IMR-90 (cell line): ENCODE results near the gene FANCL.
"Not testable (repeated sequence)": the region's sequence is repeated elsewhere in the genome, so short reads cannot be mapped to it uniquely, and the experiment has no call there.

Source experiments
- CEBPB ChIP-seq: IDR thresholded peaks from 2 replicates; pipeline ENCODE4 v1.6.1; 2012; ENCODE audit warnings: low read depth, low read length, improper control_type of control experiment
- CHD1 ChIP-seq: IDR thresholded peaks from 2 replicates; pipeline ENCODE4 v1.6.1; 2012; ENCODE audit warnings: low read depth, low read length, improper control_type of control experiment
- MAFK ChIP-seq: IDR thresholded peaks from 2 replicates; pipeline ENCODE4 v1.6.1; 2012; ENCODE audit warnings: low read depth, low read length, improper control_type of control experiment
- MAZ ChIP-seq: IDR thresholded peaks from 2 replicates; pipeline ENCODE4 v1.6.1; 2012; ENCODE audit warnings: low read depth, mild to moderate bottlenecking, low read length, improper control_type of control experiment, moderate library complexity, borderline replicate concordance
- MXI1 ChIP-seq: IDR thresholded peaks from 2 replicates; pipeline ENCODE4 v1.6.1; 2012; ENCODE audit warnings: low read depth, mild to moderate bottlenecking, low read length, moderate library complexity, borderline replicate concordance
- NFE2L2 ChIP-seq: fragments of 150-350 bp; IDR thresholded peaks from 2 replicates; pipeline ENCODE4 v1.6.1; 2016; ENCODE audit warnings: low read depth, mild to moderate bottlenecking, low read length
- POLR2A ChIP-seq: IDR thresholded peaks from 2 replicates; pipeline ENCODE4 v1.6.1; 2012; ENCODE audit warnings: mild to moderate bottlenecking, low read depth, low read length
- RAD21 ChIP-seq: IDR thresholded peaks from 2 replicates; pipeline ENCODE4 v1.6.1; 2012; ENCODE audit warnings: low read length, improper control_type of control experiment
- SMC3 ChIP-seq: fragments of 150-350 bp; IDR thresholded peaks from 2 replicates; pipeline ENCODE4 v1.6.1; 2016; ENCODE audit warnings: low read depth, mild to moderate bottlenecking, antibody characterized with exemption, low read length, moderate library complexity
- TF ChIP-seq, protein P1 (sequence below): conservative IDR thresholded peaks from 2 replicates; pipeline ENCODE4 v1.5.1; 2012; ENCODE audit warnings: mild to moderate bottlenecking, low read depth, low read length, improper control_type of control experiment
- TF ChIP-seq, protein P2 (sequence below): fragments of 150-350 bp; IDR thresholded peaks from 2 replicates; pipeline ENCODE4 v1.6.1; 2016; ENCODE audit warnings: low read depth, mild to moderate bottlenecking, low read length, moderate library complexity, borderline replicate concordance

DNA sequence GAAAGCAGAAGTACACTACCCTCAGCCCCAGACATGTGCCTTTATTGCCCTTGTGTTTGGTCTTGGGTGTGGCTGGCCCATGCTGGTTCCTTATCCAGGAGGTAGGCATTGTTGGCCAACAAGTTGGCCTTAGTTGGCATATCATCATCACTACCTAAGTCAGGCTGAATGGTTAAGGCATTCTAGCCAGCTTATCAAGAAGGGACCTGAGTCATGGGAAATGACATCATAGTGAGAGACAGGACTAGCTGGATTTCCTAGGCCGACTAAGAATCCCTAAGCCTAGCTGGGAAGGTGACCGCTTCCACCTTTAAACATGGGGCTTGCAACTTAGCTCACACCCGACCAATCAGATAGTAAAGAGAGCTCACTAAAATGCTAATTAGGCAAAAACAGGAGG lies 34.0 kb upstream of the FANCL start:
- TF ChIP-seq, protein P1, sequence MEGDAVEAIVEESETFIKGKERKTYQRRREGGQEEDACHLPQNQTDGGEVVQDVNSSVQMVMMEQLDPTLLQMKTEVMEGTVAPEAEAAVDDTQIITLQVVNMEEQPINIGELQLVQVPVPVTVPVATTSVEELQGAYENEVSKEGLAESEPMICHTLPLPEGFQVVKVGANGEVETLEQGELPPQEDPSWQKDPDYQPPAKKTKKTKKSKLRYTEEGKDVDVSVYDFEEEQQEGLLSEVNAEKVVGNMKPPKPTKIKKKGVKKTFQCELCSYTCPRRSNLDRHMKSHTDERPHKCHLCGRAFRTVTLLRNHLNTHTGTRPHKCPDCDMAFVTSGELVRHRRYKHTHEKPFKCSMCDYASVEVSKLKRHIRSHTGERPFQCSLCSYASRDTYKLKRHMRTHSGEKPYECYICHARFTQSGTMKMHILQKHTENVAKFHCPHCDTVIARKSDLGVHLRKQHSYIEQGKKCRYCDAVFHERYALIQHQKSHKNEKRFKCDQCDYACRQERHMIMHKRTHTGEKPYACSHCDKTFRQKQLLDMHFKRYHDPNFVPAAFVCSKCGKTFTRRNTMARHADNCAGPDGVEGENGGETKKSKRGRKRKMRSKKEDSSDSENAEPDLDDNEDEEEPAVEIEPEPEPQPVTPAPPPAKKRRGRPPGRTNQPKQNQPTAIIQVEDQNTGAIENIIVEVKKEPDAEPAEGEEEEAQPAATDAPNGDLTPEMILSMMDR = not testable (repeated sequence)
- TF ChIP-seq RAD21, POLR2A, MAFK, SMC3, CEBPB, MXI1, MAZ, CHD1, NFE2L2: not testable (repeated sequence)
- TF ChIP-seq, protein P2, sequence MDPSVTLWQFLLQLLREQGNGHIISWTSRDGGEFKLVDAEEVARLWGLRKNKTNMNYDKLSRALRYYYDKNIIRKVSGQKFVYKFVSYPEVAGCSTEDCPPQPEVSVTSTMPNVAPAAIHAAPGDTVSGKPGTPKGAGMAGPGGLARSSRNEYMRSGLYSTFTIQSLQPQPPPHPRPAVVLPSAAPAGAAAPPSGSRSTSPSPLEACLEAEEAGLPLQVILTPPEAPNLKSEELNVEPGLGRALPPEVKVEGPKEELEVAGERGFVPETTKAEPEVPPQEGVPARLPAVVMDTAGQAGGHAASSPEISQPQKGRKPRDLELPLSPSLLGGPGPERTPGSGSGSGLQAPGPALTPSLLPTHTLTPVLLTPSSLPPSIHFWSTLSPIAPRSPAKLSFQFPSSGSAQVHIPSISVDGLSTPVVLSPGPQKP = not testable (repeated sequence)
